GM23338 (cell line): ENCODE results near the gene MID1. TPM values are rescaled to one million over a fixed set of nuclear protein-coding genes. Genes with fewer than 3 reads are reported as not detected.

ENCODE experiments used
- ATAC-seq: fragments of 200-7000 bp; cut with Tn5 transposase; 3 replicates; pipeline ENCODE4 v1.9.1; 2020
- DNase-seq: peaks from one replicate; pipeline ENCODE4 v3.0.0-alpha.2; 2015; ENCODE audit warnings: low spot score
- H2AFZ ChIP-seq: fragments of 200-600 bp; sonication (generic); 2 replicates; pipeline ENCODE4 v1.8.0; 2016; ENCODE audit warnings: antibody characterized with exemption, mild to moderate bottlenecking, moderate library complexity
- H3F3A ChIP-seq: fragments of 200-600 bp; sonication (generic); replicated peaks from 2 replicates; pipeline ENCODE4 v1.8.0; 2017; ENCODE audit warnings: antibody characterized with exemption, mixed run types, low read depth
- H3K27ac ChIP-seq: fragments of 200-600 bp; sonication (generic); 2 replicates; pipeline ENCODE4 v1.6.1; 2016; ENCODE audit warnings: low read depth
- H3K27me3 ChIP-seq: fragments of 200-600 bp; sonication (generic); 2 replicates; pipeline ENCODE4 v1.8.0; 2016; ENCODE audit warnings: mild to moderate bottlenecking, mixed run types, moderate library complexity; ENCODE audit not compliant: insufficient read depth
- H3K36me3 ChIP-seq: fragments of 200-600 bp; sonication (generic); 2 replicates; pipeline ENCODE4 v1.8.0; 2016; ENCODE audit warnings: mild to moderate bottlenecking; ENCODE audit not compliant: insufficient read depth
- H3K4me1 ChIP-seq: fragments of 200-600 bp; sonication (generic); 2 replicates; pipeline ENCODE4 v1.8.0; 2016; ENCODE audit warnings: mild to moderate bottlenecking, moderate library complexity; ENCODE audit not compliant: insufficient read depth
- H3K4me2 ChIP-seq: fragments of 200-600 bp; sonication (generic); 2 replicates; pipeline ENCODE4 v1.7.1; 2017; ENCODE audit warnings: mixed run types
- H3K4me3 ChIP-seq: fragments of 200-600 bp; sonication (generic); 2 replicates; pipeline ENCODE4 v1.6.1; 2016; ENCODE audit warnings: mixed run types
- H3K79me2 ChIP-seq: fragments of 200-600 bp; sonication (generic); replicated peaks from 2 replicates; pipeline ENCODE4 v1.8.0; 2017; ENCODE audit warnings: mild to moderate bottlenecking; ENCODE audit not compliant: insufficient read depth
- H3K9me2 ChIP-seq: fragments of 200-600 bp; sonication (generic); 2 replicates; pipeline ENCODE4 v1.8.0; 2017; ENCODE audit not compliant: insufficient read depth
- H4K20me1 ChIP-seq: fragments of 200-600 bp; sonication (generic); replicated peaks from 2 replicates; pipeline ENCODE4 v1.8.0; 2017; ENCODE audit warnings: mild to moderate bottlenecking; ENCODE audit not compliant: insufficient read depth
- H3K27ac Mint-ChIP-seq: 2 replicates; pipeline ENCODE4 v1.8.0; 2020; ENCODE audit warnings: inconsistent platforms, mild to moderate bottlenecking, moderate library complexity, mixed read lengths
- H3K27me3 Mint-ChIP-seq: 3 replicates; pipeline ENCODE4 v1.8.0; 2022; ENCODE audit warnings: low read depth, mild to moderate bottlenecking, moderate library complexity, mixed read lengths, inconsistent platforms; ENCODE audit not compliant: insufficient read depth, poor library complexity
- H3K36me3 Mint-ChIP-seq: 3 replicates; pipeline ENCODE4 v1.8.0; 2021; ENCODE audit warnings: low read depth, mild to moderate bottlenecking, inconsistent platforms, moderate library complexity, mixed read lengths
- H3K4me1 Mint-ChIP-seq: 3 replicates; pipeline ENCODE4 v1.8.0; 2020; ENCODE audit warnings: mild to moderate bottlenecking, inconsistent platforms, mixed read lengths
- H3K4me3 Mint-ChIP-seq: 3 replicates; pipeline ENCODE4 v1.8.0; 2021; ENCODE audit warnings: moderate library complexity, mild to moderate bottlenecking, inconsistent platforms, mixed read lengths
- H3K9me3 Mint-ChIP-seq: 3 replicates; pipeline ENCODE4 v1.8.0; 2020; ENCODE audit warnings: moderate library complexity, mild to moderate bottlenecking, inconsistent platforms, mixed read lengths
- CREB1 ChIP-seq: fragments of 250-450 bp; sonication (Bioruptor Pico); IDR thresholded peaks from 2 replicates; pipeline ENCODE4 v1.5.0; 2020; ENCODE audit warnings: low read depth, mild to moderate bottlenecking, moderate library complexity
- CTCF ChIP-seq, 2 experiments: fragments of 200-600 bp in 1 of 2; sonication (generic) in 1 of 2; conservative IDR thresholded peaks; 2 replicates each; pipeline versions ENCODE4 v1.5.1 to v1.6.1; 2016 to 2017; ENCODE audit warnings: antibody characterized with exemption in 2 of 2, low read depth in 2 of 2, mild to moderate bottlenecking in 2 of 2, moderate library complexity in 1 of 2
- ETS1 ChIP-seq: IDR thresholded peaks from 2 replicates; pipeline ENCODE4 v1.6.1; 2016; ENCODE audit warnings: antibody characterized with exemption
- EZH2 ChIP-seq: fragments of 200-600 bp; sonication (generic); IDR thresholded peaks from one replicate; pipeline ENCODE4 v1.8.0; 2017; ENCODE audit warnings: antibody characterized with exemption, mild to moderate bottlenecking, low read depth; ENCODE audit not compliant: unreplicated experiment
- EZH2phosphoT487 ChIP-seq: fragments of 200-600 bp; sonication (generic); IDR thresholded peaks from one replicate; pipeline ENCODE4 v1.8.1; 2018; ENCODE audit warnings: antibody characterized with exemption; ENCODE audit not compliant: unreplicated experiment
- JUNB ChIP-seq: IDR thresholded peaks from one replicate; pipeline ENCODE4 v1.6.1; 2016; ENCODE audit warnings: antibody characterized with exemption; ENCODE audit not compliant: unreplicated experiment
- NANOG ChIP-seq: IDR thresholded peaks from 2 replicates; pipeline ENCODE4 v1.6.1; 2016; ENCODE audit warnings: antibody characterized with exemption, borderline replicate concordance
- POLR2AphosphoS5 ChIP-seq: IDR thresholded peaks from 2 replicates; pipeline ENCODE4 v1.6.1; 2016; ENCODE audit warnings: antibody characterized with exemption, low read depth
- REST ChIP-seq: IDR thresholded peaks from one replicate; pipeline ENCODE4 v1.6.1; 2018; ENCODE audit warnings: antibody characterized with exemption; ENCODE audit not compliant: unreplicated experiment
- ZNF114 ChIP-seq: fragments of 250-450 bp; sonication (Bioruptor Pico); IDR thresholded peaks from 2 replicates; pipeline ENCODE4 v1.5.0; 2020; ENCODE audit warnings: mild to moderate bottlenecking, moderate library complexity
- ZNF331 ChIP-seq: fragments of 250-450 bp; sonication (Bioruptor Pico); IDR thresholded peaks from 2 replicates; pipeline ENCODE4 v1.5.0; 2020; ENCODE audit warnings: low read depth, mild to moderate bottlenecking, moderate library complexity
- polyA plus RNA-seq: library from polyadenylated mRNA; unstranded; fragments of >200 nt; fragmentation: Nextera tagmentation; extraction: Ambion mirVana; gene quantifications from 2 replicates; pipeline ENCODE4 v1.2.1, GENCODE V29; 2016
- total RNA-seq: library from RNA; depleted of rRNA; stranded (reverse); fragments of >200 nt; shearing (Covaris generic); gene quantifications from 2 replicates; pipeline ENCODE4 v1.2.3, GENCODE V29; 2014

MID1 gene
- total and polyA plus RNA-seq, 2 experiments from 2014 or later = 27.2 to 39.3 TPM

- TF ChIP-seq ETS1 = no peak
- no peak for TF ChIP-seq EZH2phosphoT487
- no peak for TF ChIP-seq JUNB
- no peak for TF ChIP-seq CREB1 (CRISPR knock-in tag)
- TF ChIP-seq CTCF (conservative IDR thresholded peaks at IDR 0.05; ENCODE audit: low read depth in 2 of 2) = no peak
- no peak for TF ChIP-seq REST
- TF ChIP-seq ZNF331 (CRISPR knock-in tag) = no peak
- no peak for TF ChIP-seq ZNF114 (CRISPR knock-in tag)
These were observed 137.1 kb downstream of the MID1 start (continued) for GRCh38 chrX:10483191-10483831.

GRCh38 chrX:10482708-10483107, 137.7 kb downstream of the MID1 start:
- H3K4me3 ChIP-seq = no peak overlapping the region
- no peak overlapping the region for H3K27ac ChIP-seq
- peaks cover 16% of the 10 kb centered on the region for H3K4me1 ChIP-seq
- no peak overlapping the region for H3K27ac Mint-ChIP-seq
- no peak overlapping the region for H3K4me2 ChIP-seq
- no peaks in the 10 kb centered on the region for H3K9me2 ChIP-seq
- no peaks in the 10 kb centered on the region for H3K27me3 Mint-ChIP-seq
- DNase-seq = no peak
- no peak overlapping the region for H3K4me3 Mint-ChIP-seq
- no peak overlapping the region for H2AFZ ChIP-seq
- H3F3A ChIP-seq = no peaks in the 10 kb centered on the region
- no peaks in the 10 kb centered on the region for H4K20me1 ChIP-seq
- ATAC-seq = no peak
- TF ChIP-seq ZNF114 (CRISPR knock-in tag) (no peak), CREB1 (CRISPR knock-in tag) (no peak), ZNF331 (CRISPR knock-in tag) (no peak), JUNB (no peak), POLR2AphosphoS5 (no peak), CTCF (conservative IDR thresholded peaks at IDR 0.05; ENCODE audit: low read depth in 2 of 2) (no peak), NANOG (no peak), EZH2phosphoT487 (no peak), ETS1 (no peak), EZH2 (no peak)
- H3K79me2 ChIP-seq = no peaks in the 10 kb centered on the region
- peaks cover 31% of the 10 kb centered on the region for H3K36me3 Mint-ChIP-seq
- H3K9me3 Mint-ChIP-seq = no peaks in the 10 kb centered on the region
- H3K27me3 ChIP-seq = no peaks in the 10 kb centered on the region
- no peaks in the 10 kb centered on the region for H3K36me3 ChIP-seq
- H3K4me1 Mint-ChIP-seq = peaks cover 28% of the 10 kb centered on the region
